Neural progenitor cell (in vitro differentiated cells): ENCODE data around the gene FEM1B. TPM values are rescaled to one million over a fixed set of nuclear protein-coding genes. Genes with fewer than 3 reads are reported as not detected.

Experiments
- DNase-seq: peaks from one replicate; pipeline ENCODE4 v3.0.0-alpha.2; 2016; ENCODE audit warnings: low spot score
- H2AFZ ChIP-seq: fragments of 200-600 bp; sonication (generic); replicated peaks from 2 replicates; pipeline ENCODE4 v1.6.1; 2016; ENCODE audit warnings: antibody characterized with exemption
- H3F3A ChIP-seq: fragments of 200-600 bp; sonication (generic); 2 replicates; pipeline ENCODE4 v1.6.1; 2016; ENCODE audit warnings: antibody characterized with exemption, low read depth
- H3K27ac ChIP-seq: fragments of 200-600 bp; sonication (generic); 2 replicates; pipeline ENCODE4 v1.5.1; 2016; ENCODE audit warnings: mild to moderate bottlenecking
- H3K27me3 ChIP-seq: fragments of 200-600 bp; sonication (generic); 2 replicates; pipeline ENCODE4 v1.6.1; 2016; ENCODE audit warnings: mild to moderate bottlenecking, moderate library complexity
- H3K36me3 ChIP-seq: fragments of 200-600 bp; sonication (generic); 2 replicates; pipeline ENCODE4 v1.5.1; 2016
- H3K4me1 ChIP-seq: fragments of 200-600 bp; sonication (generic); 2 replicates; pipeline ENCODE4 v1.6.1; 2016; ENCODE audit warnings: mixed run types
- H3K4me2 ChIP-seq: fragments of 200-600 bp; sonication (generic); 2 replicates; pipeline ENCODE4 v1.6.1; 2016
- H3K4me3 ChIP-seq: fragments of 200-600 bp; sonication (generic); 2 replicates; pipeline ENCODE4 v1.5.1; 2016
- H3K79me2 ChIP-seq: fragments of 200-600 bp; sonication (generic); 2 replicates; pipeline ENCODE4 v1.6.1; 2016; ENCODE audit warnings: low read depth
- H3K9ac ChIP-seq: fragments of 200-600 bp; sonication (generic); 2 replicates; pipeline ENCODE4 v1.6.1; 2016
- H3K9me3 ChIP-seq: fragments of 200-600 bp; sonication (generic); 2 replicates; pipeline ENCODE4 v1.5.1; 2016; ENCODE audit warnings: low read depth
- H4K20me1 ChIP-seq: fragments of 200-600 bp; sonication (generic); 2 replicates; pipeline ENCODE4 v1.6.1; 2016; ENCODE audit warnings: low read depth
- H3K27ac Mint-ChIP-seq: 3 replicates; pipeline ENCODE4 v1.8.0; 2021; ENCODE audit warnings: mixed read lengths
- H3K27me3 Mint-ChIP-seq: 2 replicates; pipeline ENCODE4 v1.8.0; 2022; ENCODE audit warnings: low read depth, mild to moderate bottlenecking, inconsistent platforms, moderate library complexity, mixed read lengths; ENCODE audit not compliant: insufficient read depth
- H3K36me3 Mint-ChIP-seq: 3 replicates; pipeline ENCODE4 v1.8.0; 2021; ENCODE audit warnings: mixed read lengths
- H3K4me1 Mint-ChIP-seq: 3 replicates; pipeline ENCODE4 v1.8.0; 2021; ENCODE audit warnings: mixed read lengths
- H3K4me3 Mint-ChIP-seq: 3 replicates; pipeline ENCODE4 v1.8.0; 2021; ENCODE audit warnings: mild to moderate bottlenecking, moderate library complexity, mixed read lengths
- H3K9me3 Mint-ChIP-seq: 3 replicates; pipeline ENCODE4 v1.8.0; 2020; ENCODE audit warnings: mixed read lengths
- EZH2 ChIP-seq: fragments of 200-600 bp; sonication (generic); IDR thresholded peaks from 2 replicates; pipeline ENCODE4 v1.6.1; 2017; ENCODE audit warnings: antibody characterized with exemption, mild to moderate bottlenecking, moderate library complexity
- EZH2phosphoT487 ChIP-seq: fragments of 200-600 bp; sonication (generic); IDR thresholded peaks from 2 replicates; pipeline ENCODE4 v1.6.1; 2017; ENCODE audit warnings: antibody characterized with exemption
- total RNA-seq: library from RNA; depleted of rRNA; stranded (reverse); fragments of >200 nt; gene quantifications from 2 replicates; pipeline ENCODE4 v1.2.3, GENCODE V29; 2015; ENCODE audit warnings: low replicate concordance
- TF ChIP-seq, protein P1 (sequence below): fragments of 200-600 bp; sonication (generic); IDR thresholded peaks from 2 replicates; pipeline ENCODE4 v1.5.1; 2017; ENCODE audit warnings: antibody characterized with exemption, mild to moderate bottlenecking

Gene FEM1B
- total RNA-seq, 1 donor from 2014 or later: 80.0 TPM

DNA sequence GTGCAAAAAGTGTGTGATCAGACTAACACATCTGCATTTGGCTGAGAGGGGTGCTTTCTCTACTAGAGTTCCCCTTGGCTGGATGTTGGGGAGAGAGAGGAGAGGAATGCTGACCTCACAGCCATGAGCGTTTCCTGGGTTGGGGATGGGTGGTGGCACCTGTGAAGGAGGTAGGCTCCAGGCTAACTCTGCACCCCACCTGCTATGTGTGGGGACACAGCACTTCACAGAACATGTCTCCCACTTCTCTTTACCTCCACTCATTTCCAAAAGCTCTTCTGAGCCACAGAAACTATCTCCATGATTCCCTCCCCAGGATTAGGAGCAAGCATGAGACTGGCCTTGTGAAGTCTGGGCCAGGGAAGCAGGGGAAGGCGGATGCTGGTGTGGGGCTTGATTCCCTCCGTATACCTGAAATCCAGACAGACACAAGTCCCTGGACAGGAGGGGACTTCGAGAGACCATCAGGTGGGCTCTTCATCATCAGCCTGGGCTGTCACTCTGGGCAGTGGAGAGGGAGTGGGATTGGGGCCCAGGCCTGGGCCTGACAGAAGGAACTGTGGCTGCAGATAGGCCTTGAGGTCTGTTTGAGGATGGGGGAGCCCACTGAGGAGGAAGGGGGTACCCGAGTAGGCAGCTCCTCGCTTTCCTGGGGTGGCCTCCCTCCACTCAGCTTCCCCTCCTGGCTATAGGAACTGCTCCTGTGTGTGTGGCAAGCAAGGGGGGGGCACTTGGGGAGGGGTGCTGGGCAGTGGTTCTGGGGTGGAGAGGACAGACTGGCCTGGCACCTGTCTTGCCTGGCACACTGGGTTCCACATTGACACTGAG lies 40.7 kb downstream of the FEM1B start:
- H3K79me2 ChIP-seq: no peaks in the 10 kb centered on the region
- no peak overlapping the region for H3K4me2 ChIP-seq
- H4K20me1 ChIP-seq: no peaks in the 10 kb centered on the region
- H3K27ac ChIP-seq: no peak overlapping the region
- no peak for DNase-seq
- no peaks in the 10 kb centered on the region for H3K9me3 Mint-ChIP-seq
- no peaks in the 10 kb centered on the region for H3K36me3 Mint-ChIP-seq
- H3K4me1 ChIP-seq: peaks cover 12% of the 10 kb centered on the region
- H3K27me3 ChIP-seq: no peaks in the 10 kb centered on the region
- H3F3A ChIP-seq: peaks cover 16% of the 10 kb centered on the region
- H3K4me1 Mint-ChIP-seq: peaks cover 31% of the 10 kb centered on the region
- H2AFZ ChIP-seq: no peak overlapping the region
- TF ChIP-seq, protein P1, sequence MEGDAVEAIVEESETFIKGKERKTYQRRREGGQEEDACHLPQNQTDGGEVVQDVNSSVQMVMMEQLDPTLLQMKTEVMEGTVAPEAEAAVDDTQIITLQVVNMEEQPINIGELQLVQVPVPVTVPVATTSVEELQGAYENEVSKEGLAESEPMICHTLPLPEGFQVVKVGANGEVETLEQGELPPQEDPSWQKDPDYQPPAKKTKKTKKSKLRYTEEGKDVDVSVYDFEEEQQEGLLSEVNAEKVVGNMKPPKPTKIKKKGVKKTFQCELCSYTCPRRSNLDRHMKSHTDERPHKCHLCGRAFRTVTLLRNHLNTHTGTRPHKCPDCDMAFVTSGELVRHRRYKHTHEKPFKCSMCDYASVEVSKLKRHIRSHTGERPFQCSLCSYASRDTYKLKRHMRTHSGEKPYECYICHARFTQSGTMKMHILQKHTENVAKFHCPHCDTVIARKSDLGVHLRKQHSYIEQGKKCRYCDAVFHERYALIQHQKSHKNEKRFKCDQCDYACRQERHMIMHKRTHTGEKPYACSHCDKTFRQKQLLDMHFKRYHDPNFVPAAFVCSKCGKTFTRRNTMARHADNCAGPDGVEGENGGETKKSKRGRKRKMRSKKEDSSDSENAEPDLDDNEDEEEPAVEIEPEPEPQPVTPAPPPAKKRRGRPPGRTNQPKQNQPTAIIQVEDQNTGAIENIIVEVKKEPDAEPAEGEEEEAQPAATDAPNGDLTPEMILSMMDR: no peak
- TF ChIP-seq EZH2phosphoT487 (no peak), EZH2 (no peak)
- no peaks in the 10 kb centered on the region for H3K36me3 ChIP-seq
- no peak overlapping the region for H3K4me3 Mint-ChIP-seq
- H3K27ac Mint-ChIP-seq: peak overlapping the region; percentile 76
- peaks cover 7% of the 10 kb centered on the region for H3K27me3 Mint-ChIP-seq
- no peak overlapping the region for H3K4me3 ChIP-seq
- no peaks in the 10 kb centered on the region for H3K9me3 ChIP-seq
- H3K9ac ChIP-seq: no peak overlapping the region

DNA sequence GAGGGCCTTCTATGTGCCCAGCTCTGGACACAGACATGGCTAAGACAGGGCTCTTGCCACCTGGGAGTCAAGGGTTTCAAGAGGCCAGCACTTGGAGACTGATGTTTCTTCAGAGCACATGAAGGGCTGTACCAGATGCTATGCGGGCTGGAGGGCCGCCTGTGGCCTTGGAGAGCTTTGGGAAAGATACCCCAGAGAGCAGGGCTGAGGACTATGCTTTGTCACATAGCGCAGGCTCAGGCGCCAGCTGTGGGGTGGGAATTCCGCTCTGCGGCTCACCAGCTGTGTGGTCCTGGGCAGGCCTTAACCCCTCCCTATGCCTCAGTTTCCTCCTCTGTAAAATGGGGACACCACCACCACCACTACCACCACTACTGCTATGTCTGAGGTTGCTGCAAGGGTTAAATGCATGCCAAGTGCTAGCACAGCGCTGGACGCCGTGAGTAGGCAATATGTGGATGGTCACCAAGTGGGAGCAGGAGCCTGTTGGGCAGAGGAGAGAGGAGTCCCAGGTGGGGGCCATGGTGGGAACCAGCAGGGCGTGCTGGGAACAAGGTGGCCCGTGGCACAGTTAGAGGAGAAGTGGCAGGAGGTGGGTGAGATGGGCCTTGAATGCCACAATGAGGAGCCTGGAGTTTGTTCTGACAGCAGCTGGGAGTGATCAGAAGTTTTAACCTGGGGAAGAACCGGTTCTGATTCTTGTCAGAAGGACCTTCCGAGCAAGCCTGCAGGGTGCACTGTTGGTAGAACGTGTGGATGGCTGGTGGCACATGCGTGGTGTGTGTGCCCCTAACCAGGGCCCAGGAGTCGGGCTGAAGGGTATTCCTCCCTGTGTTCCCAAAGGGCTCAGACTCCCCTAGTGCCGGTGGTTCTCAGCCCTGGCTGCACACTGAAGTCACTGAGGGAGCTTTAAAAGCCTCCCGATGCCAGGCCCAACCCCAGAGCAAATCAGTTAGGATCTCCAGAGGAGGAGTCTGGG lies 41.7 kb downstream of the FEM1B start:
- DNase-seq: no peak
- no peaks in the 10 kb centered on the region for H4K20me1 ChIP-seq
- H2AFZ ChIP-seq: no peak overlapping the region
- no peaks in the 10 kb centered on the region for H3K9me3 ChIP-seq
- H3K27ac ChIP-seq: no peak overlapping the region
- Mint-ChIP-seq H3K36me3 (no peaks in the 10 kb centered on the region), H3K4me1 (peaks cover 30% of the 10 kb centered on the region), H3K4me3 (no peak overlapping the region), H3K27me3 (peaks cover 8% of the 10 kb centered on the region), H3K9me3 (no peaks in the 10 kb centered on the region), H3K27ac (no peak overlapping the region)
- TF ChIP-seq EZH2phosphoT487 (no peak), EZH2 (no peak)
- TF ChIP-seq, protein P1: no peak
- H3K27me3 ChIP-seq: no peaks in the 10 kb centered on the region
- no peak overlapping the region for H3K9ac ChIP-seq
- no peaks in the 10 kb centered on the region for H3K36me3 ChIP-seq
- peaks cover 16% of the 10 kb centered on the region for H3F3A ChIP-seq
- H3K4me1 ChIP-seq: peaks cover 19% of the 10 kb centered on the region
- H3K79me2 ChIP-seq: no peaks in the 10 kb centered on the region
- no peak overlapping the region for H3K4me3 ChIP-seq
- no peak overlapping the region for H3K4me2 ChIP-seq

DNA sequence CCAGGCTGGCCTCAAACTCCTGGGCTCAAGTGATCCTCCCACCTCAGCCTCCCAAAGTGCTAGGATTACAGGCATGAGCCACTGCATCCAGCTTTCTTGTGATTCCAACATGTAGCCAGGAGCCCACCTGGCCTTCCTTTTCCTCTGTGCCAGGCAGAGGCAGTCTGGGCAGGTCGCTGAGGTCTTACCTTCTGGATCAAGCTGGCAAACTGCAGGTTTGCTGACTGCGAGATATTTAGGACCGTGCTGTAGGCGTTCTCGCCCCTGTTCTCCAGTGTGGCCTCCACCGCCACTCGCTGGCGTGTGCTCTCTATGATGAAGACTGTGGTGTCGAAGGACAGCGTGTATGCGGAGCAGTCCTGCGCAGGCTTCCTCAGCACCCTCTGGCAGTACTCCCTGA lies 42.5 kb downstream of the FEM1B start:
- Histone ChIP-seq H4K20me1 (no peaks in the 10 kb centered on the region), H3K27me3 (no peaks in the 10 kb centered on the region), H3K4me1 (peaks cover 27% of the 10 kb centered on the region), H2AFZ (no peak overlapping the region), H3K9me3 (no peaks in the 10 kb centered on the region), H3K79me2 (no peaks in the 10 kb centered on the region), H3K4me2 (no peak overlapping the region), H3K27ac (no peak overlapping the region), H3K36me3 (no peaks in the 10 kb centered on the region), H3K9ac (no peak overlapping the region), H3K4me3 (no peak overlapping the region), H3F3A (peaks cover 16% of the 10 kb centered on the region)
- no peaks in the 10 kb centered on the region for H3K36me3 Mint-ChIP-seq
- TF ChIP-seq EZH2phosphoT487 (no peak), EZH2 (no peak)
- TF ChIP-seq, protein P1: no peak
- no peak for DNase-seq
- no peak overlapping the region for H3K4me3 Mint-ChIP-seq
- H3K27me3 Mint-ChIP-seq: peaks cover 4% of the 10 kb centered on the region
- H3K4me1 Mint-ChIP-seq: peaks cover 26% of the 10 kb centered on the region
- H3K9me3 Mint-ChIP-seq: no peaks in the 10 kb centered on the region
- no peak overlapping the region for H3K27ac Mint-ChIP-seq
